HepG2 (cell line): ENCODE measurements around the gene STOM. TPM values are rescaled to one million over a fixed set of nuclear protein-coding genes. Genes with fewer than 3 reads are reported as not detected.

Experiments used
- ARNT2 ChIP-seq: sonication (generic); formaldehyde crosslinking; IDR thresholded peaks from 2 replicates; pipeline ENCODE4 v1.8.0; 2022; ENCODE audit warnings: mild to moderate bottlenecking, low read depth, missing genetic modification reagents, moderate library complexity
- ATF5 ChIP-seq: sonication (generic); formaldehyde crosslinking; IDR thresholded peaks from 2 replicates; pipeline ENCODE4 v1.4.0; 2020; ENCODE audit warnings: mild to moderate bottlenecking, low read depth, missing genetic modification reagents
- CREM ChIP-seq, 2 experiments: sonication (generic) in 1 of 2; formaldehyde crosslinking in 1 of 2; IDR thresholded peaks; 2 replicates each; pipeline versions ENCODE4 v1.4.0 to v1.6.1; 2016 to 2020; ENCODE audit warnings: antibody characterized with exemption in 1 of 2, mild to moderate bottlenecking in 1 of 2, missing genetic modification reagents in 1 of 2
- CTCF ChIP-seq: sonication (generic); formaldehyde crosslinking; IDR thresholded peaks from 2 replicates; pipeline ENCODE4 v1.5.0; 2020; ENCODE audit warnings: mild to moderate bottlenecking, missing genetic modification reagents, moderate library complexity
- DR1 ChIP-seq: sonication (generic); formaldehyde crosslinking; IDR thresholded peaks from 2 replicates; pipeline ENCODE4 v1.8.0; 2021; ENCODE audit warnings: mild to moderate bottlenecking, missing genetic modification reagents, inconsistent platforms
- GRHL1 ChIP-seq: sonication (generic); formaldehyde crosslinking; conservative IDR thresholded peaks from 2 replicates; pipeline ENCODE4 v1.8.0; 2022; ENCODE audit warnings: missing genetic modification reagents
- HDAC2 ChIP-seq: sonication (generic); formaldehyde crosslinking; IDR thresholded peaks from 2 replicates; pipeline ENCODE4 v1.4.0; 2020; ENCODE audit warnings: missing genetic modification reagents
- HNF4A ChIP-seq: sonication (generic); formaldehyde crosslinking; IDR thresholded peaks from 2 replicates; pipeline ENCODE4 v1.4.0; 2020; ENCODE audit warnings: missing genetic modification reagents
- KDM2A ChIP-seq: sonication (generic); formaldehyde crosslinking; IDR thresholded peaks from 2 replicates; pipeline ENCODE4 v1.4.0; 2020; ENCODE audit warnings: low read depth, missing genetic modification reagents, borderline replicate concordance
- NONO ChIP-seq, 2 experiments: fragments of 450-650 bp in 1 of 2; sonication (generic) in 1 of 2; formaldehyde crosslinking in 1 of 2; IDR thresholded peaks in 1 of 2; conservative IDR thresholded peaks in 1 of 2; 2 replicates each; pipeline versions ENCODE4 v1.6.1 to v1.8.0; 2017 to 2022; ENCODE audit warnings: mild to moderate bottlenecking in 1 of 2, missing genetic modification reagents in 1 of 2, moderate library complexity in 1 of 2
- PCBP1 ChIP-seq: fragments of 200-400 bp; formaldehyde crosslinking; IDR thresholded peaks from 2 replicates; pipeline ENCODE4 v1.6.1; 2017; ENCODE audit warnings: mild to moderate bottlenecking, low read depth, low read length, borderline replicate concordance
- SMAD9 ChIP-seq: sonication (generic); formaldehyde crosslinking; IDR thresholded peaks from 2 replicates; pipeline ENCODE4 v1.5.1; 2020; ENCODE audit warnings: mild to moderate bottlenecking, missing genetic modification reagents
- SRSF4 ChIP-seq: fragments of 200-400 bp; formaldehyde crosslinking; IDR thresholded peaks from one replicate; pipeline ENCODE4 v1.6.1; 2018; ENCODE audit warnings: mild to moderate bottlenecking, low read depth, low read length, moderate library complexity; ENCODE audit not compliant: poor library complexity, severe bottlenecking
- YEATS2 ChIP-seq: sonication (generic); formaldehyde crosslinking; IDR thresholded peaks from 2 replicates; pipeline ENCODE4 v1.4.0; 2020; ENCODE audit warnings: missing genetic modification reagents, borderline replicate concordance
- ZBTB1 ChIP-seq: sonication (generic); formaldehyde crosslinking; IDR thresholded peaks from 2 replicates; pipeline ENCODE4 v1.4.0; 2020; ENCODE audit warnings: missing genetic modification reagents, borderline replicate concordance
- ZBTB8A ChIP-seq: sonication (generic); formaldehyde crosslinking; IDR thresholded peaks from 2 replicates; pipeline ENCODE4 v1.4.0; 2020; ENCODE audit warnings: mild to moderate bottlenecking, low read depth, missing genetic modification reagents, borderline replicate concordance
- ZMYM2 ChIP-seq: sonication (generic); formaldehyde crosslinking; IDR thresholded peaks from 2 replicates; pipeline ENCODE4 v1.8.0; 2022; ENCODE audit warnings: mild to moderate bottlenecking, missing genetic modification reagents
- ZNF34 ChIP-seq: sonication (generic); formaldehyde crosslinking; IDR thresholded peaks from 2 replicates; pipeline ENCODE4 v1.4.0; 2020; ENCODE audit warnings: mild to moderate bottlenecking, missing genetic modification reagents, borderline replicate concordance
- ZNF569 ChIP-seq: sonication (generic); formaldehyde crosslinking; IDR thresholded peaks from 2 replicates; pipeline ENCODE4 v1.5.0; 2020; ENCODE audit warnings: mild to moderate bottlenecking, missing genetic modification reagents, moderate library complexity, borderline replicate concordance
- ZNF574 ChIP-seq: sonication (generic); formaldehyde crosslinking; IDR thresholded peaks from 2 replicates; pipeline ENCODE4 v1.4.0; 2020; ENCODE audit warnings: missing genetic modification reagents
- ZNF670 ChIP-seq: sonication (generic); formaldehyde crosslinking; IDR thresholded peaks from 2 replicates; pipeline ENCODE4 v1.8.0; 2022; ENCODE audit warnings: mild to moderate bottlenecking, missing genetic modification reagents, borderline replicate concordance
- ZNF788 ChIP-seq: sonication (generic); formaldehyde crosslinking; IDR thresholded peaks from 2 replicates; pipeline ENCODE4 v1.5.0; 2020; ENCODE audit warnings: mild to moderate bottlenecking, missing genetic modification reagents, borderline replicate concordance
- polyA plus RNA-seq, 8 experiments: library from polyadenylated mRNA; depleted of rRNA in 3 of 8; stranded (reverse) in 7 of 8; unstranded in 1 of 8; fragments of >200 nt; fragmentation: Illumina TruSeq in 4 of 8; extraction: Trizol in 4 of 8; gene quantifications; 2 replicates each; pipeline versions ENCODE4 v1.2.1 to v1.2.3, GENCODE V29; 2011 to 2016; ENCODE audit warnings: low read depth in 4 of 8, missing spikeins in 1 of 8, mixed read lengths in 1 of 8; ENCODE audit not compliant: insufficient read depth in 1 of 8
- total RNA-seq, 5 experiments: library from RNA; depleted of rRNA; stranded (reverse); fragments of >200 nt; fragmentation: Illumina TruSeq; extraction: Trizol; gene quantifications; 2 replicates each; pipeline ENCODE4 v1.2.3, GENCODE V29; 2016; ENCODE audit warnings: low read depth in 1 of 5

The STOM gene
- total and polyA plus RNA-seq, 2 of the 13 experiments (the other 11 are each of a cell fraction or from before 2014, with no cell fraction given) = 43.6 to 165 TPM

GRCh38 chr9:121298016-121298538, 72.0 kb downstream of the STOM start (continued):
- TF ChIP-seq NONO (IDR thresholded peaks at IDR 0.05) (no peak), NONO (CRISPR knock-in tag; conservative IDR thresholded peaks at IDR 0.05) (peak; percentile 45; the same call in 1 of the 2 replicates), KDM2A (0 out of 2 replicates have a peak, but pooled peaks have one; percentile 26), GRHL1 (CRISPR knock-in tag) (no peak), ATF5 (CRISPR knock-in tag) (no peak), SRSF4 (no peak), HDAC2 (CRISPR knock-in tag) (peak; percentile 57), ZBTB8A (CRISPR knock-in tag) (no peak), CREM (IDR thresholded peaks at IDR 0.05) (peak; percentile 59; the same call in 1 of the 2 replicates), CREM (CRISPR knock-in tag; IDR thresholded peaks at IDR 0.05) (no peak), YEATS2 (no peak), ZNF34 (CRISPR knock-in tag) (no peak), ZNF670 (CRISPR knock-in tag) (no peak; the same call in 1 of the 2 replicates), ZNF788 (peak; percentile 39; the same call in 1 of the 2 replicates), HNF4A (CRISPR knock-in tag) (peak; percentile 94), CTCF (CRISPR knock-in tag) (peak; percentile 59), ARNT2 (CRISPR knock-in tag) (no peak), ZMYM2 (CRISPR knock-in tag) (no peak), PCBP1 (no peak), SMAD9 (no peak), ZNF569 (CRISPR knock-in tag) (no peak), ZNF574 (CRISPR knock-in tag) (no peak), ZBTB1 (CRISPR knock-in tag) (no peak), DR1 (no peak)
